HG02852 (cell line): ENCODE measurements around the gene FOXO3.

ENCODE experiments used
- ATAC-seq: cut with Tn5 transposase; IDR thresholded peaks from one replicate; pipeline ENCODE4 v1.9.1; 2021; ENCODE audit warnings: mild to moderate bottlenecking, moderate library complexity; ENCODE audit not compliant: unreplicated experiment

Gene FOXO3

DNA sequence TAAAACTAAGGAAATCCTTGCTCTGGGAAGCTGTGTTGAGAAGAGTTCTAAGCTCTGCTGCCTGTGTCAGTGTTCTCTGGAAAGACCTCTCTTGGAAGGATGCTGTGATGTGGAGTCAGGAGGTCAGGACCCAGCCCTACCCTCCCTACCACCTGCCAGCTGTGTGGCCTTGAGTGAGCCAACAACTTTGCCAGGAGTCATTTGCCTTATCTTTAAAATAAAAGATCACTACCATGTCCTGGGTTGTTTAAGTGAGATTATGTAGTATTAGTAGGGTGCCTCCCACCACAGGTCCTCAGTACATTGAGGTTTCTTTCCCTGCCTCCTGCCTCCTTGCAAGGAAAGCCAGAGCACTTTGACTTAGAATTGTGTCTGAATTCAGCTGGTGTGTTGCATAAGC, 64.9 kb downstream of the FOXO3 start:
- no peak for ATAC-seq

- ATAC-seq, result no peak
Measured at GRCh38 chr6:108626777-108627176, 66.1 kb downstream of the FOXO3 start.

DNA sequence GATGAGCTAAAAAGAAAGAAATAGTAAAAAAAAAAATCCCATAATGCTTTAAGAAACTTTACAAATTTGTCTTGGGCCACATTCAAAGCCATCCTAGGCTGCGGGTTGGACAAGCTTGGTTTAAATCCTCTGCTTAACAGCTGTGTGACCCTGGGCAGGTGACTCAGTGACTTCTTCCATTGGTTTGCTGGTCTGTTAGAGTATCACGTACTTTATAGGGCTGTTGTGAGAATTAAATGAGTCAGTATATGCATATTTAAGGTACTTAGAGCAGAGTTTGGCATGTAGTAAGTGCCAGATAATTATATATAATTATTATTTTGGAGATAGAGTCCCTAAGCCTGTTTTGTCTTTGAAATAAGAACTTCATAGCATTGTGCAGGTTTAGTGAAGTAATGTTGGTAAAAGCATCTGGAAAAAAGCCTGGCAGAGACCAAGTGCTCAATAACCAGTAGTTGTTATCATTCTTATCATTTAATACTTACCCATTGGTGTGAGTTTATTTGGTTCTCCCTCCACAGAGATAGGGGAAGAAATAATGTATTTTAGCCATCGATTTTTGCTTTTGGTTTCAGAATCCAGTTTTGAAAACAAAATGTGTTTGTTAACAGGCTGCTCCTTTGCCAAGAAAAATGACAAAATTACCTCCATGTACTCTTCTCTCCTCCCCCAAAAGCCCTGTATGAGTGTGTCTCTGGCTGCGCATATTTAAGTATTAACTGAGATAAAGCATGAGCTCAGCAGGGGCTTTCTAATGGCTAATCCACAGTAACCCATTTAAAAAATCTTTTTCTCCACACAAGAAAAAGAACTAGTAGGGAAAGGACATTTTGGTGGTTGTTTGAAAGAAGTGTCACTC, 67.2 kb downstream of the FOXO3 start:
- no peak for ATAC-seq

DNA sequence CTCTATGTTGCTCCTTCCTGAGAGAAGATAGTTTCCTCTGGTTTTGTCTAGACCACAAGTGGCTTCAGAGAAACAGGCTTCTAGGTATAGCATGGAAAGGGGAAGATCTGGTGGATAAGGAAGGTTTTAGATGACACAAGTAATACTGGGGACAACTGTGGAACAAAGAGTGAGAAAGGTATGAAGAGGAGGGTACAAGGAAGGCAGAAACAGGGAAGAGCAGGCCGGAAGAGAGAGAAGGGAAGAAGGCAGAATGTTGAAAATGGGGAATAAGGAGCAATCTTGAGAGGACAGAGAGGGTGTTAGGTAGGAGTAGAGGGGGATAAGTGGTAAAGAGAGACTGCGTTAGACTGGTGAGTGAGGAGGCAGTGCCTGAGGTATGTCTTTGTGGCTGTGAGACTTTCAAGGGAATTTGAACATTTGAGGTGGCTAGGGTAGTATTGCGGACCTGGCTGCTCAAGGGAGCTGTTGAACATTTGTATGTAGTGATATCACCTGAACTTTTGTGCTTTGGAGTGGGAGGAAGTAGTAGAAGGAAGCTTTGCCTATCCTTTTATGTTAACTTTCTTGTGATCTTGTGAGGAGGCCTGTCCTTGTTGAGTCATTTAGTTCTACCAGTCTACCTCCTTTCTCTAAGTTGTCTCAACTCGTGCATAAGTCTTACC, 69.5 kb downstream of the FOXO3 start:
- ATAC-seq, result no peak

DNA sequence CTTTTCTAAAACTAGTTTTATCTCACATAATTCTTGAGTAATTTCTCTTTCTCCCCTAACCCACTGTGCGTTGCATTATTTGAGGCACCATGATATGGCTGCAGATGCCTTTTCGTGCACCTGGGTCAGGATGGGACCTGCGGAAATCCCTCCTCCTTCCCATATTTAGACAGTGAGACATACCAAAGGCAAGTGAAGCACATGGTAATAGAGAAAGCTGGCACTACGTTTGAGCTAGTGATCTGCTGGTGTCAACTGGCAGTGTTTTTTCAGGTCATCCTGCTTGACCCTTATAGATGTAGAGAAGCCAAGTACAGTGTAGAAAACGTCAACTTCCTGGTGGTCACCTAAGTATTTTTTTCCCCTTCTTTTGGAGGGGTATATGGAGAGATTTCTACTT, 71.7 kb downstream of the FOXO3 start:
- ATAC-seq, result no peak

GRCh38 chr6:108633436-108633835, 72.7 kb downstream of the FOXO3 start:
- ATAC-seq, result no peak

GRCh38 chr6:108635505-108636226, 74.9 kb downstream of the FOXO3 start:
- ATAC-seq, result no peak

DNA sequence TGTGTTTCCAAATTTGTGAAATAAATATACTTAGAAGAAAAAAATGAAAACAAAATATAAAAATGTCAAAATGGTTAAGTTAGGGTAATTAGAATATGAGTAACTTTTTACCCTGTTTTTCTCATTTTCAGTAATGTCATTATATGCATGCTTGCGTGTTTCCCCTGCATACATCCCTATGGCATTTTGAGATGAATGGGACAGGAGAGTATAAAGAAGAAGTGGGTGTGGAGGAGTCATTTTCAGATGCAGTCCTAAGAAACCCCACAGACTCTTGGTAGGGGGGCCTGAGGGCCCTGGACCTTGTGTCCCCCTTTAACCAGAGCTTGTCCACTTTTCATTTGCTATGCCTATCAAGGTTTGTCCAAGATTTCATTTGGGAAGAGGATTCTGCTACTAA, 77.2 kb downstream of the FOXO3 start:
- no peak for ATAC-seq

DNA sequence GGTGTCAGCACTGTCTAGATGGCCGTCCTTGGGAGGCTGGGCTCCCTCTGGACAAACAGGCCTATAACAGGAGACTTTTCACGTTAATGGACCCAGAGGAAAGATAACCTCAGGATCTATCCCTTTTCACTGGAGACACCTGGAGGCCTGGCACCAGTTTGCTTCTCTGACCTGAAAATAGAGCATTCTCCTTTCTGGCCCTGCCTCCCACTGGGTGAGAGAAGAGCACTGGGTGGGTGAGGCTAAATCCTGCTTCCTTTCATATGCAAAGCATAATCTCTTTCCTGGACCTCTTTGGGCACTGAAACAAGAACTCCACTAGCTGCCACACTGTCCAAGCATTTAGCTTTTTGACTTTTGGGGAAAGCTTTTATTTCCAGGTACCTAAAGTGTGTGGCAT, 78.3 kb downstream of the FOXO3 start:
- no peak for ATAC-seq

DNA sequence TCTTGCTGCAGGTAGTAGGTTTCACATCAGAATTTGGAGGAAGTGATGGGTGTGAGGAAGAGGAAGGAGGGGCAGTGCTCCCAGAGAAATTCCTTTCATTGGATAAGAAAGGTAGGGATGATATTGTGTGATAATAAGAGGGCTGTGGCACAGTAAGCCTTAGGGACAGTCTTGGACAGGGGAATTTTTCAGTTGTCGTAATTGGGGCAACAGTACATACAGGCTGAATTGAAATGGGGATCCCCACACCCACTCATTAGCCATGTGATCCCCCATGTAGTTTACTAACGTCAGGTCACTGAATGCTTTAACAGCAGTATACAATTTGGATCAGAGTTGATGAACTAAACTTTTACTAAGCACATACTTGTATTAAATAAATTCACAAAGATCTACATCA, 79.4 kb downstream of the FOXO3 start:
- ATAC-seq, result peak; percentile 76

- ATAC-seq, result no peak
Measured at GRCh38 chr6:108643184-108643583, 82.5 kb downstream of the FOXO3 start.

DNA sequence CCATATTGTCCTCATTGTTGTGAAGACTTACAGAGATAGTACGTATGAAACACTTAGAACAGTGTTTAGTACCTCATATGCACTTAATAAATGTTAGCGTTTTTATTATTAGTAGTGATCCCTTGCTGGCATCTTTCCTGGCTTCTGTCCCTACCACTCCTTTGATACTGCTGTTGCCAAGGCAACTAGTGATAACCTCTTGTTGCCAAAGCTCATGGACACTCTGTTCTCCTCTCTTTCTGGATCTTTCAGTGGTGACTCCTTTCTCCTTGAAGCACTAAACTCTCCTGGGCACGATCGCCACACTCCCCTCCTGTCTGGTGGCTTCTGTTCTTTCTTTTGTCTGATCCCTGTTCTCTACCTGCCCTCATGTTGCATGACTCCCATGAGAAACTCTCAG, 83.5 kb downstream of the FOXO3 start:
- no peak for ATAC-seq

DNA sequence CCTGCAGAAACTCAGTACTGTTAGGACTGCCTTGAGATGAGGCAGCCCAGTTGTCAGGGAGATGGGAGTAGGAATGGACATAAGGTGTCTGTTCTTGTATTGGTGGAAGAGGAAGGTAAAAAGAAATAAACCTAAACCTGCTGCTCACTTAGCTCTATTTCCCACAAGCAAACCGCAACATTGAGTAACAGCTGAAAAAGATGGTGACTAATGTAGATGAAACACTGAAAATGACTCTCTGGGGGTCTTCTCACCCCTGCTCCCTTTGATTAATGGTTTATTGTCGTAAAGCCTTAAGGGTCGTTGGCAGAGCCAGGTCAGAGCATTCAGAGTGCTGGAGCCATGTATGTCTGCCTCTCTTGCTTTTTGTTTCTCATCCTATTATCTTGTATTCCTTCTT, 87.5 kb downstream of the FOXO3 start:
- ATAC-seq, result no peak

DNA sequence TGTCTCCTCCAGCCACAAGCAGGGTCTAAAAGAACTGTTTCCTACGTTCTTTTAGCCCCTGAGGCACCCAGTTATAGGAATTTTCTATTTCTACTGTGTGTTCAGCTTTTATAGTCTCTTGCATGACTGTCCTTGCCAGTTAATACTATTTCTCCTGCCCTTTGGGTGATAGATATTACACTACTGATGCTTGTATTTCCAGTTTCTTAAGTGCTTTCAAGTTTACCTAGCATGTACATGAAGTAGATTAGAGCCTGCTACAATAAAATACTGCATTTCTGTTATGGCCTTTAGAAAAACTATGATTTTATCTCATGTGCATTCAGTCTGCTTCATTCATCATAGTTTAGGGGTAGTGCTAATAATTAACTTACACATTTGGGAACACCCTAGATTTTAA, 89.6 kb downstream of the FOXO3 start:
- ATAC-seq, result no peak

DNA sequence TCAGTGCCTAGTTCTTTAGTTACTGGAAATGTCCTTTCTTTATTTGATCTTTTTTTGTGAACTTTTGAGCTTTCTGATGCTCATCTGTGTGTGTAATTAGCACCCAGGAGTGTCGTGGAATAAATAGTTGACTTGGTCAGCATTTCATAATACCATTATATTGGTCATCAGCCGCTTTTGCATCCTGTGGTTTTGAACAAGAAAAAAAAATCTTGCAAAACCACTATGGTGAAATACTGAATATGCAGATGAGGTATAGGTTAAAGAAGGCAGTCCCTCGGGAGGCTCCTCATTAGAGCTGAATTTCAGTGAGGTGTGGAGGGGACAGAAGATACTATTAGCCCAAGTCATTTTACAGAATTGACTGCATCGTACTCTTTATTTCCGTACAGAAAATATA, 90.1 kb downstream of the FOXO3 start:
- ATAC-seq, result no peak

GRCh38 chr6:108651340-108652227, 90.9 kb downstream of the FOXO3 start:
- no peak for ATAC-seq

DNA sequence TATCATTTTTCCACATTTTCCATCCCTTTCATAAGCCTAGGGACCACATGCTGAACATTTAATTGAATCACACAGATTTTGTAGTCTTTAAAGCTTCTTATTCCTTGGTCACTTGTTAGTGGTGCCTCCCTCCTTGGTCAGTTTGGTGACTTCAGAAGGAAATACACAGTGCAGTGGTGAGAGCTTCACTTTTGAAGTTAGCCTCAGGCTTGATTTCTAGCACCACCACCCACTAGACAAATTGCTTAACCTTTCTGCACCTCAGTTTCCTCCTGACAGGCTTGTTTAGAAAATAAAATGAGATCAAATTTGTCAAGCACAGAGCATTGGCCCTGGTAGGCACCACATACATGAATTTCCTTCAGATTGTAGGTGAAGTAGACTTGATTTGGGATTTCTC, 91.7 kb downstream of the FOXO3 start:
- ATAC-seq, result no peak

DNA sequence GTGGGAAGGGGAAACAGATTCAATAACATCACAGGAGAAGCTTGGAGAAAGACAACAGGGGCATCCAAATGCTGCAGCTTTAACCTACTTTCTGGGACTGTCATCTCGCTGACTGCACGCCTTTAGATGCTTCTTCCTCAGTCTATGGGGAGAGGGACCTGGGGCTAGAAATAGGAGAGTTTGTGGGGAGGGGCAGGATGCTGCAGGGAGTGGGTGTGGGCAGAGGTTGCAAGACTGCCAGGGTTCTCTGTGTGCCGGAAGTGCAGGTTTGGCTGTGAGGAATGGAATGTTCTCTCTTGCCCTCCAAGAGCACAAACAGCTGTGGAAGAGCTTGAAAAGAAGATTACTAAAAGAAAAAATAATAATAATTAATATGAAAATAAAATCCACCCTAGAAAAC, 93.2 kb downstream of the FOXO3 start:
- no peak for ATAC-seq

DNA sequence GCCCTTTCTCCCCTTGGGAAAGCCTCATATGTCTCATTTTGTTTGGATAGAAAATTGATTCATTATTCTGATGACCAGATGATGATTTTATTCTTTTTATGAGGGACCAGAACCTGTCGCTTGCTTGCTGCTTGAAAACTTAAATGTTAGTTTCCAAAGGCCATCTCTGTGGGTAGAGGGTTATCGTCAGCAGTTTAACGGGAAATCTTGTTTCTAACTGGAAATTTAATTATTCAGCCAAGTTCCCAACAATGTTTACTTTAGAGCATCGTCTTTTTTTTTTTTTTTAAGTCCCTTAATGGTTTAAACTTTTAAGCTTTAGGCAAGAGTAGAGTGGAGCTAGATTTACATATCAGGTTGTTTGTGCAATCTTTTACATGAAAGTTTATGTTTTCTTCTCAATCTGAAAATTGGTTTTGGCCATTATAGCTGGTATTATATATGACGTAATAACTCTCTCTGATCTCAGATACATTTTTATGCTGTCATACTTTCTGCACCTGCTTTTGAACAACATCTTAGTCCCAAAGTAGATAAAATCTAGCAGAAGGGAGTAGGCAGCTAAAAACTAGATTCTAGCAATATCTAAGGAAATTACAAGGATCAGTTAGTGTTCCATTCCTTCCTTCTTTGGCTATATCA, 93.9 kb downstream of the FOXO3 start:
- no peak for ATAC-seq
